ENCODE data around the gene LRCH1.

GRCh38 chr13:46609726-46610125, 56.8 kb downstream of the LRCH1 start:
- TF ChIP-seq CTCF (conservative IDR thresholded peaks at IDR 0.05) (no peak), EZH2 (IDR thresholded peaks at IDR 0.05; ENCODE audit: low read depth) (no peak)

Data from PC-9 (cell line).